Fibroblast of pulmonary artery (primary cell): ENCODE data around the gene COPS6.
A peak's percentile ranks its signal among the peaks of the same experiment; 100 is the strongest.

Experiments used
- DNase-seq: peaks from one replicate; pipeline ENCODE4 v3.0.0-alpha.2; 2010; ENCODE audit warnings: low read depth
- H3K4me3 ChIP-seq: replicated peaks from 2 replicates; pipeline ENCODE4 v1.5.1; 2011; ENCODE audit warnings: low read depth, mild to moderate bottlenecking, control low read depth, low read length, moderate library complexity
- TF ChIP-seq, protein P1 (sequence below): IDR thresholded peaks from 2 replicates; pipeline ENCODE4 v1.5.1; 2011; ENCODE audit warnings: mild to moderate bottlenecking, control low read depth, low read length, inconsistent platforms; ENCODE audit errors: missing control alignments

Gene COPS6

GRCh38 chr7:100053215-100053614 lies 35.6 kb upstream of the COPS6 start:
- TF ChIP-seq, protein P1, sequence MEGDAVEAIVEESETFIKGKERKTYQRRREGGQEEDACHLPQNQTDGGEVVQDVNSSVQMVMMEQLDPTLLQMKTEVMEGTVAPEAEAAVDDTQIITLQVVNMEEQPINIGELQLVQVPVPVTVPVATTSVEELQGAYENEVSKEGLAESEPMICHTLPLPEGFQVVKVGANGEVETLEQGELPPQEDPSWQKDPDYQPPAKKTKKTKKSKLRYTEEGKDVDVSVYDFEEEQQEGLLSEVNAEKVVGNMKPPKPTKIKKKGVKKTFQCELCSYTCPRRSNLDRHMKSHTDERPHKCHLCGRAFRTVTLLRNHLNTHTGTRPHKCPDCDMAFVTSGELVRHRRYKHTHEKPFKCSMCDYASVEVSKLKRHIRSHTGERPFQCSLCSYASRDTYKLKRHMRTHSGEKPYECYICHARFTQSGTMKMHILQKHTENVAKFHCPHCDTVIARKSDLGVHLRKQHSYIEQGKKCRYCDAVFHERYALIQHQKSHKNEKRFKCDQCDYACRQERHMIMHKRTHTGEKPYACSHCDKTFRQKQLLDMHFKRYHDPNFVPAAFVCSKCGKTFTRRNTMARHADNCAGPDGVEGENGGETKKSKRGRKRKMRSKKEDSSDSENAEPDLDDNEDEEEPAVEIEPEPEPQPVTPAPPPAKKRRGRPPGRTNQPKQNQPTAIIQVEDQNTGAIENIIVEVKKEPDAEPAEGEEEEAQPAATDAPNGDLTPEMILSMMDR, result peak; percentile 6
- DNase-seq, result peak; percentile 67
- H3K4me3 ChIP-seq, result no peak overlapping the region

DNA sequence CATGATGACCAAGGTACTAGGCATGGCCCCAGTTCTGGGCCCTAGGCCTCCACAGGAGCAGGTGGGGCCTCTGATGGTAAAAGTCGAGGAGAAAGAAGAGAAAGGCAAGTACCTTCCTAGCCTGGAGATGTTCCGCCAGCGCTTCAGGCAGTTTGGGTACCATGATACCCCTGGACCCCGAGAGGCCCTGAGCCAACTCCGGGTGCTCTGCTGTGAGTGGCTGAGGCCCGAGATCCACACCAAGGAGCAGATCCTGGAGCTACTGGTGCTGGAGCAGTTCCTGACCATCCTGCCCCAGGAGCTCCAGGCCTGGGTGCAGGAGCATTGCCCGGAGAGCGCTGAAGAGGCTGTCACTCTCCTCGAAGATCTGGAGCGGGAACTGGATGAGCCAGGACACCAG lies 31.8 kb upstream of the COPS6 start:
- TF ChIP-seq, protein P1, result no peak
- no peak for DNase-seq
- H3K4me3 ChIP-seq, result no peak overlapping the region

- TF ChIP-seq, protein P1, result no peak
- DNase-seq, result no peak
- H3K4me3 ChIP-seq, result no peak overlapping the region
Observed at GRCh38 chr7:100059251-100059739, 29.5 kb upstream of the COPS6 start.

DNA sequence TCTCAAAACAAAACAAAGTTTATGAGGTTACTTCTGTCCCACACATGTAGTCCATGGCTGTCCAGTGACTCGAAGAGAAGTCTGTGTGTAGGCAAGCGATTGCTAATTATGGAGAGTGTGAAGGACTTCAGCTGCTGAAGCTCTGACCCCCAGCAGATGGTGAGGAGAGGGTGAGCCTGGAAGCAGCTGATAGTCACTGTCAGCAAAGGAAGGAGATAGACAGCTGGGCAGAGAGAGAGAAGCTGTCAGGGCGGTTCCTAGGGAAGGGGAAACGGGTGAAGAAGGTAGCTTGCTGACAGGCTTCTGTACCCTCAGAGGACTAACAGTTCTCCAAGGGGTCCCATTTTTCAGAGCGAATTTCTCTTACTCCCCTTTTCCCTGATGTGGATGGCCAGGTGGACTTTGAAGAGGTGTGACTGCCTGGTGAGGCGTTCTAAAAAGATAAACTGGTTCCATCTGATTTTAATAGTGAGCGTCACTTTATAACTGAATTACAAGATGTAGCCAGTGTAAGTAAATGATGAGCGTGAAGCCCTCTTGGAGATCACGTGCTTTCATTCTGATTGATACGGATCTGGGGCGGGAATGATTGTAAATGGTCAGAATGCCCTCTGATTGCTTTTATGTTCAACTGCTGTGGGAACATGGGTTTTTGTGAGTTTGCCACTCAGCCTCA lies 27.1 kb upstream of the COPS6 start:
- TF ChIP-seq, protein P1, result no peak
- H3K4me3 ChIP-seq, result no peak overlapping the region
- no peak for DNase-seq

GRCh38 chr7:100063376-100063775 lies 25.4 kb upstream of the COPS6 start:
- DNase-seq, result no peak
- TF ChIP-seq, protein P1, result no peak
- no peak overlapping the region for H3K4me3 ChIP-seq

DNA sequence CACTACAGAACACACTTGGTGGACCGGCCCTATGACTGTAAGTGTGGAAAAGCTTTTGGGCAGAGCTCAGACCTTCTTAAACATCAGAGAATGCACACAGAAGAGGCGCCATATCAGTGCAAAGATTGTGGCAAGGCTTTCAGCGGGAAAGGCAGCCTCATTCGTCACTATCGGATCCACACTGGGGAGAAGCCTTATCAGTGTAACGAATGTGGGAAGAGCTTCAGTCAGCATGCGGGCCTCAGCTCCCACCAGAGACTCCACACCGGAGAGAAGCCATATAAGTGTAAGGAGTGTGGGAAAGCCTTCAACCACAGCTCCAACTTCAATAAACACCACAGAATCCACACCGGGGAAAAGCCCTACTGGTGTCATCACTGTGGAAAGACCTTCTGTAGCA lies 24.6 kb upstream of the COPS6 start:
- TF ChIP-seq, protein P1, result no peak
- no peak overlapping the region for H3K4me3 ChIP-seq
- DNase-seq, result no peak
